Measurements from ENCODE around the gene CINP.

Gene CINP

GRCh38 chr14:102362545-102363181 is at the start of gene CINP, which contains the start of gene TECPR2:
CINP (minus strand) TSS chr14:102362890; CDS start chr14:102362851, 39 bp downstream.
TECPR2 (plus strand) TSS chr14:102362941; CDS start chr14:102376722, 13,781 bp downstream.
- DNase-seq, result peak; percentile 89

DNA sequence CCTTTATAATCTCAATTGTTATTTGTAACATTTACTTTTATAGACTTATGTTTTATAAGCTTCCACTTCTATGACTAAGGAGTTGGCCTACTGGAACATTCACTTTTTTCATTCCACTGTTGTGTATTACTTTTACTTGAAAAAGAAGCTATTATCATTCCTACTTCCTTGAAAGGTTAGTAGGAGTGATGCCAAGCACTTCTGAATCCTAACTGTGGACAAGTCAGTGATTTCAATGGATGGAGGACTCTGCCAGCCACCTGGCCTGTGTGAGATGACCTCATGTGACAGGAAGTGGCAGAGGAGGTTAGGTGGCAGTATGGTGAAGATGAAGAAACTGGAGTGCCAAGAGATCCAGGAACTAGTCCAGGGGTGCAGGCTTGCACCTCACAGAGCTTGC is 46.0 kb upstream of the CINP start:
- in situ Hi-C loops (cut with MboI; ENCODE audit: low pct_unique_long_range_greater_than_20kb, low sequenced_read_pairs), result no loop called here
- DNase-seq, result no peak

More at GRCh38 chr14:102362545-102363181, at the start of gene CINP, which contains the start of gene TECPR2:
- in situ Hi-C loops (cut with MboI; ENCODE audit: low pct_unique_long_range_greater_than_20kb, low sequenced_read_pairs), result no loop called here

DNA sequence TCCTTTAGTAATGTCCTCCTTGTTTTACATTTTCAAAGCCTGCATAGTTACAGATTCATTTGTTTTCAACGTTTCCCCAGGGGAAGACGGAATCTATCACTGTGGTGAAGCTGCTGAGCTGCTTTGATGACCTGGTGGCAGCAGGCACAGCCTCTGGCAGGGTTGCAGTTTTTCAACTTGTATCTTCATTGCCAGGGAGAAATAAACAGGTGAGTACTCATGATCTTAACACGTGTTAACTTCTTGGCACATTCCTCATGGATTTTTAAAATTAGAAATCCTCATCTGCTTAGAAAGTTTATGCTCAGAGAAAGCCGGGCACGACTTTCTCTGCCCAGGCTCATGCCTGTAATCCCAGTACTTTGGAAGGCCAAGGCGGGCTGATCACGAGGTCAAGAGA is 44.6 kb upstream of the CINP start:
- no peak for DNase-seq
- in situ Hi-C loops (cut with MboI; ENCODE audit: low pct_unique_long_range_greater_than_20kb, low sequenced_read_pairs), result no loop called here

DNA sequence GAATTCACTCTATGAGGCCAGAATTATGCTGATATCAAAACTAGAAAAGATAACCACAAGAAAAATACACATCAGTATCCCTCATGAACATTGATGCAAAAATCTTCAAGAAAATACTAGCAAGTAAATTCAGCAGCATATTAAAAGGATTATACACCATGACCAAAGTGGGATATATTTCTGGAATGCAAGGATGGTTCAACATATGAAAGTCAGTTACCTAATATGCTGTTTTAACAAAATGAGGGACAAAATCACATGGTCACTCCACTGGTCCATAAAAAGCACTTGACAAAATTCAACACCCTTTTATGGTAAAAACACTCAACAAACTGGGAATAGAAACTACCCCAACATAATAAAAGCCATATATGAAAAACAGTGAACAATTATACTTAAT is 40.3 kb upstream of the CINP start:
- DNase-seq, result no peak
- in situ Hi-C loops (cut with MboI; ENCODE audit: low pct_unique_long_range_greater_than_20kb, low sequenced_read_pairs), result no loop called here

- in situ Hi-C loops (cut with MboI; ENCODE audit: low pct_unique_long_range_greater_than_20kb, low sequenced_read_pairs), result no loop called here
- no peak for DNase-seq
Measured at GRCh38 chr14:102396521-102396920, 33.8 kb upstream of the CINP start.

GRCh38 chr14:102394717-102395375 is 32.2 kb upstream of the CINP start:
- in situ Hi-C loops (cut with MboI; ENCODE audit: low pct_unique_long_range_greater_than_20kb, low sequenced_read_pairs), result no loop called here

GRCh38 chr14:102392506-102392905 is 29.8 kb upstream of the CINP start:
- in situ Hi-C loops (cut with MboI; ENCODE audit: low pct_unique_long_range_greater_than_20kb, low sequenced_read_pairs), result no loop called here
- no peak for DNase-seq

More at GRCh38 chr14:102394717-102395375, 32.2 kb upstream of the CINP start:
- peak; percentile 54 for DNase-seq

- in situ Hi-C loops (cut with MboI; ENCODE audit: low pct_unique_long_range_greater_than_20kb, low sequenced_read_pairs), result no loop called here
- DNase-seq, result peak; percentile 15
Measured at GRCh38 chr14:102390064-102390855, 27.6 kb upstream of the CINP start.

- in situ Hi-C loops (cut with MboI; ENCODE audit: low pct_unique_long_range_greater_than_20kb, low sequenced_read_pairs), result no loop called here
- DNase-seq, result peak; percentile 51
Measured at GRCh38 chr14:102389246-102389645, 26.6 kb upstream of the CINP start.

GRCh38 chr14:102387086-102387485 is 24.4 kb upstream of the CINP start:
- in situ Hi-C loops (cut with MboI; ENCODE audit: low pct_unique_long_range_greater_than_20kb, low sequenced_read_pairs), result no loop called here
- DNase-seq, result no peak

GRCh38 chr14:102378830-102379229 is 16.1 kb upstream of the CINP start:
- no peak for DNase-seq
- in situ Hi-C loops (cut with MboI; ENCODE audit: low pct_unique_long_range_greater_than_20kb, low sequenced_read_pairs), result no loop called here

- in situ Hi-C loops (cut with MboI; ENCODE audit: low pct_unique_long_range_greater_than_20kb, low sequenced_read_pairs), result no loop called here
- DNase-seq, result no peak
Measured at GRCh38 chr14:102377696-102378095, 15.0 kb upstream of the CINP start.

GRCh38 chr14:102375119-102375518 is 12.4 kb upstream of the CINP start:
- in situ Hi-C loops (cut with MboI; ENCODE audit: low pct_unique_long_range_greater_than_20kb, low sequenced_read_pairs), result no loop called here
- DNase-seq, result no peak

DNA sequence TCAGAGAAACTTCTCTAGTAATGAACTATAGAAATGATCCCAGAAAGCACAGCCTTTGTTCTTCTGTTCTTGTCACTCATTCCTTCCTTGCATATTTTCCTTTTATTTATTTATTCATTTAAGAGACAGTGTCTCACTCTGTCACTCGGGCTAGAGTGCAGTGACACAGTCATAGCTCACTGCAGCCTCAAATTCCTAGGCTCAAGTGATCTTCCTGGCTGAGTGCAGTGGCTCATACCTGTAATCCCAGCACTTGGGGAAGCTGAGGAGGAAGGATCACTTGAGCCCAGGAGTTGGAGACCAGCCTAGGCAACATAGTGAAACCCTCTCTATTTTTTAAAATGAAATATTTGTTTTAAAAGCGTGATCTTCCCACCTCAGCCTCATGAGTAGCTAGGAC is 11.6 kb upstream of the CINP start:
- in situ Hi-C loops (cut with MboI; ENCODE audit: low pct_unique_long_range_greater_than_20kb, low sequenced_read_pairs), result no loop called here

GRCh38 chr14:102373110-102373509 is 10.4 kb upstream of the CINP start:
- in situ Hi-C loops (cut with MboI; ENCODE audit: low pct_unique_long_range_greater_than_20kb, low sequenced_read_pairs), result no loop called here
- DNase-seq, result no peak

More for the DNA sequence above, 11.6 kb upstream of the CINP start:
- no peak for DNase-seq

DNA sequence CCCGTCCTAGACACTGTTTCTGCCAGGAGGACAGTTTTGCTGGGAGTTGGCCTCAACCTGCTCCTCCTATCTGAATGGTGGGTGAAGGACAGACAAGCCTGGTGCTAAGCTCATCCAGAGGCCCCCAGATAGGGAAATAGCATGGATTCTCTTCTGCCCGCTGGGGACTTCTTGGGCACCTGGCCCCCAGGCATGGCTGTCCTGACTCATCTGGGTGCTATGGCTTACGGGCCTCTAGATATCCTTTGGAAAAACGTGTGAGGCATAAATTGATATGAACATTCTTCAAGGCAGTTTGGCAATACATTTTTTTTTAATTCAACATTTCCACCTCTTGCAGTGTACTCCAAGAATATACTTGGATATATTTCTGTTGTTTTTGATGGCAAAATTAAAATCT is 8.7 kb upstream of the CINP start:
- no peak for DNase-seq
- in situ Hi-C loops (cut with MboI; ENCODE audit: low pct_unique_long_range_greater_than_20kb, low sequenced_read_pairs), result no loop called here

- in situ Hi-C loops (cut with MboI; ENCODE audit: low pct_unique_long_range_greater_than_20kb, low sequenced_read_pairs), result no loop called here
- DNase-seq, result peak; percentile 79
Measured at GRCh38 chr14:102370305-102370809, 7.7 kb upstream of the CINP start.

DNA sequence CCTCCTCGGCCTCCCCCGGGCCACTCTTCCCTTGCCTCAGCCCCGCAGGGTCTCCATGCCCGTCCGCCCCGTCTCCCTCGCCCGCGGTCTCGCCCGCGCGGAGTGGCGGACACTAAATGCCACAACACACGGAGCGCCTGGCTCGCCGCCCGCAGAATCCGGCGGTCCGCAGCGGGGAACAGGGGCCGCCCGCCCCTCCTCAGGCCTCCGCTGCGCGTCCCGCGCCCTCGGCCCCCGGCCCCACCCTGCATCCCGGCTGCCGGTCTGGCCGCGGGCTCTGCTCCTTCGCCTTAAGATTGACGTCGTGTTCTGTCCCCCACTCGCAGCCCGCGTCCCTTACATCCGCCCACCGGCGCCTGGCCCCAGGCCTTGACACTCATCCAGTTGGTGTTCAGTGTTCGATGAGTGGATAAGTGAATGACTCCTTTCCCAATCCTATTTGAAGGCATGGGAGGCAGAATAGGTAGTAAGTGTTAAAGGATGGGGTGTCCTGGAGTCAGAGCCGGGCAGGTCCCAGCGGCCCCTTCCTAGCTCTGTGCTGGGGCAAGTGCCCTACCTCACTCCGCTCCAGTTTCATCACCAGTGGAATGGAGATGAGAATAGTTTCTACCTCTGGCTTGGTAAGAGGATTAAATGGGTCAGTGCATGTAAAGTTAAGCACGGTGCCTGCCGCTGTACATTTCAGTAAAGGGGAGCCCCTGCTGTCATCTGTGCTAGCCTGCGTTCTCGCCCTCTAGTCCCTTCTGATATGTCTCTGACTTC is 673 bp upstream of the CINP start:
- in situ Hi-C loops (cut with MboI; ENCODE audit: low pct_unique_long_range_greater_than_20kb, low sequenced_read_pairs), result no loop called here
- peak; percentile 21 for DNase-seq

DNA sequence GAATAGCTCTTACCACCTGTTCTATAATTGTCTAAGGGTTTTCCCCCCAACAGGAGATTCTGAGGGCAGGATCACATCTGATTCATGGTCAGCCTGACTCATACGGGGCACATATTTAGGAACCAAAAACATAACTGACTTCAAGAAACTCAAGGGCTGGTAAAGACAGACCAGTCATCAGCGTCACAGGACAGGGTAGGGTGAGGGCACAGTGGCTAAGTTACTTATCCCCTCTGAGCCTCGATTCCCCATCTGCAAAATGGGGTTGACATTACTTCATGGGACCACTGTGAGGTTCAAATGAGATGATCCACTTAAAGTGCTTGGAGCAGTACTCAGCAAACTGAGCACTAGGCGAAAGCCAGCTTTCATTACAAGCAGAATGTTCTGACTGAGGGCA is 606 bp downstream of the CINP start:
- no peak for DNase-seq
- in situ Hi-C loops (cut with MboI; ENCODE audit: low pct_unique_long_range_greater_than_20kb, low sequenced_read_pairs), result no loop called here
